ENCODE results near the gene NFAM1.

Gene NFAM1

DNA sequence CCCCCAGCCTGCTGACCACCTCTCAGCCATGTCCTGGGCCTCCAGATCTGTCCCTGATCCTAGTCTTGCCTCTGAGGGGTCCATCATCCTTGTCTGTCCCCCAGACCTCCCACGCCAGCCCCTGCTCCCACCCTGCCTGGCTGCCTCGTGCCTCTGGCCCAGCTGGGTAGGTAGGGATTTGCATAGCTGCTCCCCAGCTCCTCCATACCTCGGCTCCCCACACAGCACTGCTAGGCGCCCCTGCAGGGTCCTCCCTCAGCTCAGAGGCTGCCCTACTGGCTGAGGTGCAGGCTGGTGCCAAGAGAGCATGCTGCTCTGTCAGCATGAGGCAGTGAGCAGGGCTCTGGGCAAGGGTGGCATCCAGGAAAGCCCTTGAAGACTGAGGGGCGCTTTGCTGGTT, 47.7 kb downstream of the NFAM1 start:
- TF ChIP-seq, protein P1, sequence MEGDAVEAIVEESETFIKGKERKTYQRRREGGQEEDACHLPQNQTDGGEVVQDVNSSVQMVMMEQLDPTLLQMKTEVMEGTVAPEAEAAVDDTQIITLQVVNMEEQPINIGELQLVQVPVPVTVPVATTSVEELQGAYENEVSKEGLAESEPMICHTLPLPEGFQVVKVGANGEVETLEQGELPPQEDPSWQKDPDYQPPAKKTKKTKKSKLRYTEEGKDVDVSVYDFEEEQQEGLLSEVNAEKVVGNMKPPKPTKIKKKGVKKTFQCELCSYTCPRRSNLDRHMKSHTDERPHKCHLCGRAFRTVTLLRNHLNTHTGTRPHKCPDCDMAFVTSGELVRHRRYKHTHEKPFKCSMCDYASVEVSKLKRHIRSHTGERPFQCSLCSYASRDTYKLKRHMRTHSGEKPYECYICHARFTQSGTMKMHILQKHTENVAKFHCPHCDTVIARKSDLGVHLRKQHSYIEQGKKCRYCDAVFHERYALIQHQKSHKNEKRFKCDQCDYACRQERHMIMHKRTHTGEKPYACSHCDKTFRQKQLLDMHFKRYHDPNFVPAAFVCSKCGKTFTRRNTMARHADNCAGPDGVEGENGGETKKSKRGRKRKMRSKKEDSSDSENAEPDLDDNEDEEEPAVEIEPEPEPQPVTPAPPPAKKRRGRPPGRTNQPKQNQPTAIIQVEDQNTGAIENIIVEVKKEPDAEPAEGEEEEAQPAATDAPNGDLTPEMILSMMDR (IDR thresholded peaks at IDR 0.05; ENCODE audit: low read depth, low read length): no peak
- DNase-seq (ENCODE audit: low read depth in 2 of 2): no peak
- H3K4me3 ChIP-seq (replicated peaks in 1 of 2; ENCODE audit: low read depth in 2 of 2, low read length in 2 of 2): no peak overlapping the region

DNA sequence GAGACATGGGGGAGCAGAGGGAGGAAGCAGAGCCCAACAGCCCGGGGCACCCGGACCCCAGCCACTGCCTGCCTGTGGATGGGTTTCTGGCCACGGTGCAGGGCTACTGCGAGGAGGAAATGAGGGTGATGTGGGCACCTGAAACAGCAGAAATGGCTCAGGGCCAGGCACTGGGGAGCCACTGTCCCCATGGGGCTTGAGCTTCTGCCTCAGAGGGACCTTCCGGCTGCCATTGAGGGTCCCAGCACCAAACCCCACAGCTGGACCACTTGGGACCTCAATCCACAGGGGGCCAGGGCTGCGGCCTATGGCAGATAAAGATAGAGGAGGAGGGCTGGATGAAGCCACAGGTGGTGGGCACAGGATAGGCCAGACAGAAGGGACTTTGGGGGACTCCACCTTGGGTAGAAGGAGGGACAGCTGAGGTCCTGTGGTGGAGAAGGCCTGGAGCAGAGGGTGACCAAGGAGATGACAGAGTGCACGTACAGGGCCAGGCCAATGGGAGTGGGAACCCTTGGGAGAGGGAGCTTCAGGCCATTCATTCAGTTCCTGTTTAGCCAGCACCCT, 48.3 kb downstream of the NFAM1 start:
- TF ChIP-seq, protein P1 (IDR thresholded peaks at IDR 0.05; ENCODE audit: low read depth, low read length): no peak
- no peak for DNase-seq (ENCODE audit: low read depth in 2 of 2)
- H3K4me3 ChIP-seq (replicated peaks in 1 of 2; ENCODE audit: low read depth in 2 of 2, low read length in 2 of 2): no peak overlapping the region

DNA sequence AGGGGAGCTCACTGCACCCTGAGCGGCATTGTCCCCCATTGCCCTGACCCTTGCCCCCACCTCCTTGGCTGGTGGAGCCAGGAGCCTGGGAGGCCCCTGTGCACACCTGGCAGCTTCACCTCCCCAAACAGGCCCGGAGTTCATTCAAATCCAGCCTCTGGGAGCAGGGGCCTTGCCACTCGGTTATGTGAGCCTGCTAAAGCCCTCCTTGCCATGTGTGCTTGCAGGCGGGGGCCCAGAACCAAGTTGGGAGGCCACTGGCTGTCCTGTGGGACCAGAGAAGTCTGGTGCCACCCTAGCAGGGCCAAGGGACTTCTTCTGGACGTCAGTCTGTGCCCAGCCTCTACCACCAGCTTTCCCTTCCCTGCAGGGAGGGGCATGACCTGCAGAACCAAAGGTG, 48.9 kb downstream of the NFAM1 start:
- no peak overlapping the region for H3K4me3 ChIP-seq (replicated peaks in 1 of 2; ENCODE audit: low read depth in 2 of 2, low read length in 2 of 2)
- no peak for DNase-seq (ENCODE audit: low read depth in 2 of 2)
- TF ChIP-seq, protein P1 (IDR thresholded peaks at IDR 0.05; ENCODE audit: low read depth, low read length): no peak

DNA sequence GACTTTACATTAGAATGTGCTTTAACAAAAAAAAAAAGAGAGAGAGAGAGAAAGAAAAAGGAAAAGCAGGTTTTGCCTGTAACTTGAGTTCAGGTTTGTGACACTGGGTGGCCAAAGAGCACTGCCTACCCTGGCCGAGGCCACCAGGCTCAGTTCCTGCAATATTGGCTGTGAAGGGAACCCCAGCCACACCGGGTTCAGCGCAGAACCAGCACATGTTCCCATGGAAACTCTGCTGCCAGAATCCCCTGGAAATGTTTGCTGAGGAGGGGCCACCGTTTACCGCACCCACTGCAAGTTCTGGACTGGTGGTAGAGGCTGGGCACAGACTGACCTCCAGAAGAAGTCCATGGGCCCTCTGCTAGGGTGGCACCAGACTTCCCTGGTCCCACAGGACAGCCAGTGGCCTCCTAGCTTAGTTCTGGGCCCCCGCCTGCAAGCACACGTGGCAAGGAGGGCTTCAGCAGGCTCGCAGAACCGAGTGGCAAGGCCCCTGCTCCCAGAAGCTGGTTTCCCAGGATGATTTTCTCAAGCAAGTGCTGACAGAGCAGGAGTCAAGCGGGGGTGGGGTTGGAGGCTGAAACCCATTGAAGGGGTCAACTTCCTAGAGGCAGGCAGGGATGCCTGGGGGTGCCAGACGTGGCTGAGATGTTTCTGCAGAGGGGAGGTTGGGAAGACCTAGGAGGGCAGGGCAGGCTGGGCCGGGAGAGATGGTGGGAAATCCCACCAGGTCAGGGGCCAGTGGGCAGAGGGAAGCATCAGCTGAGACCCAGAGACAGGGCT, 51.2 kb downstream of the NFAM1 start:
- no peak for DNase-seq (ENCODE audit: low read depth in 2 of 2)
- H3K4me3 ChIP-seq (replicated peaks in 1 of 2; ENCODE audit: low read depth in 2 of 2, low read length in 2 of 2): no peak overlapping the region
- TF ChIP-seq, protein P1 (IDR thresholded peaks at IDR 0.05; ENCODE audit: low read depth, low read length): no peak

DNA sequence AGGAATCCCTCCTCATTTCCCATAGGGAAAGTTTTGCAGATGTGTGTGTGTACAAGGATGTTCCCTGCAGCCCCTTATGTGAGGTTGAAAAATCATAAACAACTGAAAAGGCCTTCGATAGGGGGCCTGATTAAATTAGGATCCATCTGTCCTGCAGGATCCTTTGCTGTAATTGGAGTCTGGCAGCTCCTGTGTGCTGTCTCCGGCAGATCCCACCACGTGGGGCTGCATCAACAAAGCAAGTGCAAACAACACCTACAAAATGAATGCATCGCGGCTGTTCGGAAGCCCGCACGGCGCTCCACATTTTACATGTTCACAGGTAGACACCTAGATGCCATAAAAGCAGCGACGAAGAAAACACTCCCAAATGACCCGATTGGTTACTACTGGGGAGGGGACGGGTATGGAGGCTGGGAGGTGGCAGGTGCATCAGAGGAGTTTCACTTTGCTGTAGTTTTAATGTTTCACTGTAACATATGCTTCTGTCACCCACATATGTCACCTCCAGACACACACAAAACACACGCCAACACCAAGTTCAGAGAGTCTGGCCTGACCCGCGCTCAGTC, 52.2 kb downstream of the NFAM1 start:
- TF ChIP-seq, protein P1 (IDR thresholded peaks at IDR 0.05; ENCODE audit: low read depth, low read length): no peak
- no peak for DNase-seq (ENCODE audit: low read depth in 2 of 2)
- no peak overlapping the region for H3K4me3 ChIP-seq (replicated peaks in 1 of 2; ENCODE audit: low read depth in 2 of 2, low read length in 2 of 2)

DNA sequence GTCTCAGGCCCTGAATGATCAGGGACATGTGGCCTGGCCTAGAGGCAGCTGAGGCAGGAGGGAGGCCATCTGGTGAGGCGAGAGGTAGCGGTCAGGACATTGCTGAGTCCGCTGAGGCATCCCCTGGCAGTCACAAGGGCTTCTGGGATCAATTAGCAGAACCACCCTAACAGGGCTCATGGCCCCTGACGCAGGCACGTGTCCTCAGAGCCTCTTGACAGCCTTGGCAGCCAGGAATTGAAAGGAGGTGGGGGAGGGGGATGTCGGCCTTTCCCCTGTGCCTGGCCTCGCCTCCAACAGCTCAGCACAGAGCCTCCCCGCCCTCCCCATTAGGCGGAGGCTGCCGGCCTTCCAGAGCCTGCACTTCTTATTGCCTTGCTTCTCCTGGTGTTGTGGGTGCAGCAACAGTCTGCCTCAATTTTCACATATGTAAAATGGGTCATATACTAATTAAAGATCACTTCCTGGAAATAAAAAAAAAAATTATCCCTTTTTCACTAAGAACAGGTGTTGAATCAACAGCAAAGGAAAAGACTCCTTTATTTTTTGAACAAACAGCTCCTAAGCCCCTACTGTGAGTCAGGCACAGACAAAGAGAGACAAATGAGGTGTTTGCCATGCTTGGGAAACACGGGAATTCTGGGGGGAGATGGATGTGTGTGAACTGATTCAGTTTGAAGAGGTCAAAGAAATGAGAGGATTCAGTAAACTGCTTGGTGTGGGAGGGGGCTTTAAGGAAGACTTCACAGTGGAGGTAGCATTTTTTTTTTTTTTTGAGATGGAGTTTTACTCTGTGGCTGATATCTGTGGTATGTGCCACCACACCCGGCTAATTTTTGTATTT, 55.3 kb downstream of the NFAM1 start:
- TF ChIP-seq, protein P1 (IDR thresholded peaks at IDR 0.05; ENCODE audit: low read depth, low read length): no peak
- no peak overlapping the region for H3K4me3 ChIP-seq (replicated peaks in 1 of 2; ENCODE audit: low read depth in 2 of 2, low read length in 2 of 2)
- peak; percentile 7 to 65 for DNase-seq (ENCODE audit: low read depth in 2 of 2)

All from cardiac fibroblast (primary cell).